GM21381 (cell line): Measurements from ENCODE around the gene RAC2.
"Not testable (repeated sequence)": the region's sequence is repeated elsewhere in the genome, so short reads cannot be mapped to it uniquely, and the experiment has no call there.

Experiments
- ATAC-seq: cut with Tn5 transposase; IDR thresholded peaks from one replicate; pipeline ENCODE4 v1.9.1; 2021; ENCODE audit warnings: mild to moderate bottlenecking, moderate library complexity; ENCODE audit not compliant: unreplicated experiment

RAC2 gene

DNA sequence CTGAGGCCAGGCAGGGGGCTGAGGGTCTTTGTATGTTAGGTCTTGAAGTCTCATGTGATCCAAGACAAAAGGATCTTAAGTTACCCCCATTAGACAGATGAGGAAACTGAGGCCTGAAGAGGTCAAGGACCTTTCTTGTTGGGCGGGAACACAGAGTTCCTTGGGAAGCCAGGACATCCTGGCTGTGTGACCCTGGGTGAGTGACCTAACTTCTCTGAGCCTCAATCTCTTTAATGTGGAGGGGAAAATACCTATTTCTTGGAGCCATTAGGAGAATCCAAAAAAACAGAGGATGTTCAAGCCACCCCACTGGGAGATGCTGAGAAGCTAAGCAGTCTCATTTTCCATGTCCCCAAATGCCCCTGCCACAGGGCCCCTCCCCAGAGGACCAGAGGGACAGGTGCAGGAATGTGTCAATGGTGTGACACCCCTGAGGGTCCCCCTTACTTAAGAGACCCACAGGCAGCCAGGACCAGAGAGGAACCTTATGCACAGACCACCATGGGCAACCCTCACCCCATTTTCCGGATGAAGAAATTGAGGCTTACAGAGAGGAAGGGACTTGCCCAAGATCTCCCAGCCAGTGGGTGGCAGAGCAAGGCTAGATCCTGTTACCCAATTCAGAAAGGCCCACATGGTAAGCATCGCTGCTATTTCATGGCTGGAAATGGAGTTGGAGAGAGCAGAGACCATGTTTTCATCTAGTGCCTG lies 8.0 kb downstream of the RAC2 start:
- no peak for ATAC-seq

DNA sequence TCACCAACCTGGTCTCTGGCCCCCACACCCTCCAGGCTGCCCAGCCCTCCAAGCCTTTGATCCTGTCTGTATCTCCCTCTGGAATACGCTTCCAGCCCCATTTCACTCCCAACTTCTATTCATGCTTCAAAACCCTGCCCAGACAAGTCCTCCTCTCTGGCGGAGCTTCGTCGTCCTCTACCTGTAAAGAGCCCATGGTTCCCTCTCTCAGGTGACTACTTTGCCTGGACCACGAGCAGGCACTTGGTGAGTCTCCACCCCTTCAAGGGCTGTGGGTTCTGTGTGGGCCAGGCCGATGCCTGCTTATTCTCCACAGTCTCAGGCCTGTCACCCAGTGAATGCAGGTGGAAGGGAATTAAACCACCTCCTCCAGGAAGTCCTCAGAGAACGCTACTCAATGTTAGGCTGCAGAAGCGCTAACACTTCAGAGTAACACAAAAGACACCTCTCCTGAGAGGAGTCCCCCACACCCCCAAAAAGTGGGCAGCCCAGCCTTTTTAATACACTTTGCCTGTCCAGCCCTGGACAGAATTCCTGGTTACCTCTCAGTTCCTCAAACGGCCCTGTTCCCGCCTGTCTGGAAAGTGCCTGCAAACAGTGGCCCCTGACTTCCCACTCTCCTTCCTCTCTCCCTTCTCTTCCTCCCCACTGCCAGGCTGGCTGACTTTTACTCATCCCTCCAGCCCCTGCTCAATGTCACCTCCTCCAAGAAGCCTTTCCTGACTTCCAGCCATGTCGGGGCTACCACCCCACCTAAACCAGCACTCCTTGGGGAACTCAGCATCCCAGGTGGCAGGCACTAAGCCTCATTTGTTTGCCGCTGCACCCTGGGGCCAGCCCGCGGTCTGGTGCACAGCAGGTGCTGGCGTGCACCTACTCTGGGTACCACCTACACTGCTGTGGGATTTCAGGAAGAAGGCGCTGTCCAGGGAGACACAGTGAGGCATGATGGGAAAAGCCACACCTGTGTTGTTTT lies 9.0 kb downstream of the RAC2 start:
- ATAC-seq, result no peak

DNA sequence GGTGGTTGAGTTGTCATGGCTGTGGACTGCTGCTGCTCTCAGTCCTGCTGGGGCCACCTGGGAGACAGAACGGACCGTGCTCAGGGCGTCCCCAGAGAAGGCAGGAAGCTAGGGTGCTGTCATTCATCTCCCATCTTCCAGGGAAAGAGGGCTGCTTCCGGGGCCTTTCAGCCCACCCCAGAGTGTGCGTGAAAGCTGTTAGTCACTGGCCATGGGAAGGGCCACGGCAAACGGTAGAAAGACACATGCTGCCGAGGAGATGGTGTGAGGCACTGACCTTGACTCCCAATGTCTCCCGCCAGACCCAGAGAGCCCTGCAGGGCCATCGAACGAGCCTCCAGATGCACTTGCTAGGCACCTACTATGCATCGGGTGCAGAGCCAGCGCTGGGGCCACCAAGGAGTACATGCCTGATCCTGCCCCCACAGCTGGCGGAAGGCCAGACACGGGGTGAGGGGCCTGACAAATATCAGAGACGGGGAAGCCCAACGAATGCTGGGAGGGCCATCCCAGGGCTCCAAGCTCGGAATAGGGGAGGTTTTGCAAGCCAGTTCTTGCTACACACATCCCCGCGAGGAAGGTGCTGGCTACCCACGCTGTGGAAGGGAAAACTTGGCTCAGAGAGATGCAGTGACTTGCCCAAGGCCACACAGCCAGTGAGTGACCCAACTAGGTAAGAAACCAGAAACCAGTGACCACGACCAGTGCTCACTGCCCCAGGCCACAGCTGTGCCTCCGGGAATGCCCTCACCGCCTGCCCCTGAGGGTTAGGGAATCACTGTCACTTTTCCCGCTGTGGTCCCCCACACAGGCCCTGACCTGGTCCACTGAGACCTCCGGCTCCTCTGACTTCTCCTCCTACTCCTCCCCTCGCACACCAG lies 10.1 kb downstream of the RAC2 start:
- ATAC-seq, result no peak

DNA sequence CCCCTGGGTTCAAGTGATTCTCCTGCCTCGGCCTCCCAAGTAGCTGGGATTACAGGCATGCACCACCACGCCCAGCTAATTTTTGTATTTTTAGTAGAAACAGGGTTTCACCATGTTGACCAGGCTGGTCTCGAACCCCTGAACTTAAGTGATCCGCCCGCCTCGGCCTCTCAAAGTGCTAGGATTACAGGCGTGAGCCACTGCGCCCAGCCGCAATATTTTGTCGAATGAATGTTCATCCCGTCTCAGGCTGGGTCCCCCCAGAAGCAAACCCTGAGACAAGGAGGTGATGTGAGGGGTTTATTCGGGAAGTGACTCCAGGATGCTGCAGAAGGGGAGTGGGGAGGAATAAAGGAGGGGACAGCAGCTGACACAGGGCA lies 10.7 kb downstream of the RAC2 start:
- not testable (repeated sequence) for ATAC-seq

DNA sequence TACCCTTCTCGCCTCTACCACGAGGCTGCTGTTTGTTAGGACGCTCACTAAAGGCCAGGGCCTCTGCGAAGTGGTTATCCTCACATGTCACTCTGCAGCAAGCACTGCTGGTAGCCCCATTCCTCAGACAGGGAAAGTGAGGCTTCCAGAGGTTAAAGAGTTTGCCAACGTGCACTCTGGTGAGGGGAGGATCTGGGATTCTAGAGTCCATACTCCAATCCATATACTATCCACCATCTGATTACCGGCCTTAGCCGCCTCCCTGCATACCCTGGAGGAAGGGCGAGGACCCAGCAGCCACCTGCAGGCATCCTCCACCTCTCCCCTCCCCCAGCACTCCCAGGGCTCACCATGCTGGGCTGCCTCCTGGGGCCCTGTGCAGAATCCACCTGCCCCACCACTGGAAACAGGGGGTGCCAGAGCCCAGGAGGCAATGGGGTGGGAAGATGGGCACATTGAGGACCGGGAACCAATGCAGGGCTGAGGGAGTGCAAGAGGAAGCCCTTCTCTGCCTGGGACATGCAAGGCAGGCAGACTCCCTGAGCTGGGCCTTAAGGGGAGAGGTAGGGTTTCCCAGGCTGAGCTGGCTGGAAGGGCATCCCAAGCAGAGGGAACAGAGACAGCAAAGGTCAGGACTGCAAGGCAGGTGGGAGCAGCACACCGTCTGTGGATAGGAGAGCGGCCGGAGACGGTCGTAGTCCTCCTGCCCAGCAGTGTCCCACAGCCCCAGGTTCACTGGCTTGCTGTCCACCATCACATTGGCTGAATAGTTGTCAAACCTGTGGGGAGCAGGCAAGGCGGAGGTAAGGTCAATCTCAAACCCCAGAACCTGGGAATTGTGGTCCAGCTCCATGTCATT lies 11.7 kb downstream of the RAC2 start:
- ATAC-seq, result no peak

DNA sequence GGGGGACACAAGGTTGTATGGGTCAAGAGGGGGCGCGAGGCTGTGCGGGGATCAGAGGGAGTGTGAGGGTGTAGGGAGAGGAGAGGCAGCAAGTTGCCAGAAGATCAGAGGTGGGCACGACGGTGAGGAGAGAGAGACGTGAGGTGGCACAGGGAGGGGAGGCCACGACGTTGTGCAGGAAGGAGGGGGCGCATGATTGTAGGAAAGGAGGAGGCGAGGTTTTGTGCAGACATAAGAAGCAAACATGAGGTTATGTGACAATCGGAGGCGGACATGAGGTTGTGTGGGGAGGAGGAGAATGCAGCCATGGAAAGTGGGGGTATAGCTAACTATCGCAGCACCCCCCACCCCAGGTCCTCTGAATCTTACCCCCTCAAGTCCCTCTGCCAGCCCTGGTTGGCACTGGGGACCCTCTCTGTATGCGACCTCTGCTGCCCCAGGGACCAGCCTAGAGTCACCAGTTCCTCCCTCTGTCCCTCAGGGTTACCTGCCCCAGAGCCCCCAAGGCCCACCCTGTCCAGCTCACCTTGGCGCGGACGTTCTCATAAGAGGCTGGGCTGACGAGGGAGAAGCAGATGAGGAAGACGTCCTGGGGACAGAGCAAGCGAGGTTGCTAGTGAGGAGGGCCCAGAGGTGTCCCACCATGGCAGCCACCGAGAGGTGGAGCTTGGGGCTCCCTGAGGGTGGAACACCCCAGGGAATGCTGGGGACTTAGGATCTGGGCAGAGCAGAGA lies 12.5 kb downstream of the RAC2 start:
- no peak for ATAC-seq

DNA sequence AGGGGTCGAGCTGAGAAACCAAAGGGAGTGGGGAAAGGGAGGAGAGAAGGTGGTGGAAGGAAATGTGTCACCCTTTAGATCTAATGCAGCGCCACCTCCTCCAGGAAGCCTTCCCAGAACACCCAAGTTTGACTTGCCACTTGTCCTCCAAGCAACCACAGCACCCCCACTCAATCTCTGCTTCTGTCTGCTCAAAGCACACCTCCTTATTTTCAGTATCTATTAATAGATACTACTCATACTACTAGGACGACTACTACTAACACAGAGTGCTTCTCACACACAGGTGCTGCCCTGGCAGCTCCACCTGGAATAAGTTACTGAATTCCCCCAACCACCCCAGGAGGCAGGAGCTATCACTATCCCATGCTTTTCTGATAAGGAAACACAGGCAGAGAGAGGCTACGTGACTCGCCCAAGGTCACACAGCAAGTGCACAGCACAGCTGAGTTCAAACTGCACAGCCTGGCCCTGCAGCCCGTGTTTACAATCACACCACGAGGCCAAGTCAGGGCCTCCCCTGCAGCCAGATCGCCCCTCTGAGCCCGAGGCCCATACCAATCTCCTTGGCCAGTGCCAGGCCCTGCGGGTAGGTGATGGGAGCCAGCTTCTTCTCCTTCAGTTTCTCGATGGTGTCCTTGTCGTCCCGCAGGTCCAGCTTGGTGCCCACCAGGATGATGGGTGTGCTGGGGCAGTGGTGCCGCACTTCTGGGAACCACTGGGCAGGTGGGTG lies 13.2 kb downstream of the RAC2 start:
- peak; percentile 42 for ATAC-seq

DNA sequence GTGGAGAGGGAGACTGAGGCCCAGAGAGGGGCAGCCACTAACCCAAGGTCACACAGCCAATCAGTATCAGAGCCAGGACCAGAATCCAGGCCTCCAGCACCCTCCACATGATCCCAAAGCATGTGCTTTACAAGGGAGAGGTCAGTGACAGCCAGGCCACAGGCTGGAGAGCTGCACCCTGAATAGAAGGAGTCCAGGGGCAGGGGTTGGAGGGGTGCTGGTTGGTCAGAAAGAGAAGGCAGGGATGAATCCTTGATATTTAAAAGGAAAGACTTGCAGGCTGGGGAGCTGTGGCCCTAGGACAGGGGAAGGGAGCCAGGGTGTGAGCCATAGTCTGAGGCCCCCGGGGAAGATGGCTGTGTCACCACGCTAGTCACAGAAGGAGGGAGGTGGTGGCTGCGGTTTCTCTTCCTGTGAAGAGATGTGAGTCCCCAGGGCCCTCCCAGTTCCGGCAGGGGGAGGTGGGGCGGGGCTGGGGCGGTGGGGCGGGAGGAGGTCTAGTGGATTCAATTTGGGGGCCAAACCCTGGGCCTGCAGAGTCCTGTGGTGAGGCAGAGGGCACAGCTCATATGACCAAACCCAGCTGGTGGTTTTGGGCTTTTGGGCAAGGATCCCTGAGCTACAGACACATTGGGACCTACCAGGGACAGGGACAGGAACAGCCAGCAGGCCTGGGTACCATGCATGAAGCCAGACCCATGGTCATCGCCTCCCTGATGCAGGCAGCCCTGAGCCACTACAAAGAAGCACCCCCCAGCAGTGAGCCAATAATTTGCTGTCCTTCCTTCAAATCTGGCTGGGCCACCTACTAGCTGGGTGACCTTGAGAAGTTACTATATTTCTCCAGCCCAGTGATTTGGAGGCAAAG lies 14.0 kb downstream of the RAC2 start:
- peak; percentile 43 for ATAC-seq

DNA sequence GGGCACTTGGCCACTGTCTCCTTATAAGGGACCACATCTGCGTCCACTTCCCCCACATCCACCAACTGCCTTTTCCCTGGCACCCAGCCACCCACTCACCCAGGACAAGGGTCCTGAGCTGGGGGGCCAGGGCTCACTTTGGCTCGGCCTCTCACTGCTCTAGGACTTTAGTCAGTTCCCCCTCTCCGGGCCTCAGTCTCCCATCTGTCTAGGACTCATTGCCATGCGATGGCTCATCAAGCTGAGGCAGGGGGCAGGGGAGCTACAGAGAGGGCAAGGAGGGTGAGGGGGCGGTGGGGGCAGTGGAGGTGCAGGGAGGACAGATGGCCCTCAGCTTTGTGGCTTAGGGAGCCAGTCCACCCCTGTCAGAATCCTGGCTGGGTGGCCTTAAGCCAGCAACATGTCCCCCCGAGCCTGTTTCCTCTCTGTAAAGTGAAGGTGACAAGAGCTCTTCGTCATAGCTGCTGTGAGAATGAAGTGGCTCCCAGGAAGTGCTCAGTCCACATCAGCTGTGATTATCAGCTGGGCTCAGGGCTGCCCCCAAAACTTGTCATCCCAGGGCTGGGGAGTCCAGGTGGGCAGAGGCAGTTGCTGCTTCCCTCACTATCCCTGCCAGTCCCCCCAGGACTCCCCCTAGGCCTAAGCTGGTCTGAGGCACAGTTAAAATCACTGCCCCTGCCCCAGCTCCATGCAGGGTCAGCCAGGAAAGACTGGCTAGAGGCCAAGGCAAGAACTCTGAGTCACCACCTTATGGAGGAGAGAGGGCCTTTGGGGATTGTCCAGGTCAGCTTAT lies 14.9 kb downstream of the RAC2 start:
- ATAC-seq, result no peak

DNA sequence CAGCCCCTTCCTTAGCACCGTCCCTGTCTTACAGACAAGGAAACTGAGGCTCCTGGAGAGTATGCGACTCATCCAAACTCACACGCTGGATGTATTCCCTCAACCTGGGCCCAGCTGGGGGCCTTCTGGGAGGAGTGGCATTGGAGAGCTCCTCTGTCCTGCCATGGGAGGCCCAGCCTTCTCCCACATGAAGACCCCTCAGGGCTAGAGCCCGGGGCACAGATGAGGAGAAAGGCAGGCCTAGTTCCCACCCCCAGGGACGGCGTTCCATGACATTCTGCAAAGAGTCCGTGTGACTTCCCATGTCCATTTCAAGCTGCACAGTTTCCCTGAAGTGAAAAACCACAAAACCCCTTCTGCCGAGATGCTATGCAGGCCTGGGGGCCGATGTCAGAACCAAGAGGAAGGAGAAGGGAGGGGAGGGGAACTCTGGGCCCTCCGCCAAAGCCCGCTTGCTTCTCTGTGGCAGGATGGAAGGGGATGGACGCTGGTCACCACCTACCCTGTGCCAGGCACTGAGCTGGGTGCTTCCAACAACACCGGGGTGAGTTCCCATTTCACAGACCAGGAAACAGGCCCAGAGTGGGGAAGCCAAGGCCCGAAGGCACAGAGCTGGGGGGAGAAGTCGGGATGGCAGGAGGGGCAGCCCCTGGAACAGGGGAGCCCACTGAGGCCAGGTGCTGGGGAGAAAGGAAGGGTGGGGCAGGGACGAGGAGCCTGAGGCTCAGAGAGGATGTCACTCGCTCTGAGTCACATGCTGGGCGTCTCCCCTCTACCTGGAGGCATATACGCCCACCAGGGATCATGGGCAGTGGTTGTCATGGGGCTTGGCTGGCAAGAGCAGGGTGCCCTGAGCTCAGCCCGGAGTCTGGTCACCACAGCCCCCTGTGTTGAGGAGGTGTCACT lies 15.7 kb downstream of the RAC2 start:
- ATAC-seq, result no peak

DNA sequence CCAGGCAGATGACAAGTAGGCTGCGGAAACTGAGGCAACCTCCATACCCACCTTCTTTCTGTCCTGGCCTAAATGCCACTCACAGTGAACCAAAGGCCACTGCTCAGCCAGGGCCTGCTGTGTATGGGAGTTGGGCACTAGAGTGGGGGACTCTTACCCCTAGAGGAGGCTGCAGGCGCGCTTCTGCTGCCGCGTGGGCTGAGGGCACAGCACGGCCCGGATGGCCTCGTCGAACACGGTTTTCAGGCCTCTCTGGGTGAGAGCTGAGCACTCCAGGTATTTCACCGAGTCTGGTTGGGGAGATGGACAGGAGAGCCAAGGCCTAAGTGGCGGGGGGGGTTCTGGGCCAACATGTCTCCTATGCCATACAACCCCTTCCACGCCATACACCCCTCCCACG lies 17.6 kb downstream of the RAC2 start:
- ATAC-seq, result no peak

DNA sequence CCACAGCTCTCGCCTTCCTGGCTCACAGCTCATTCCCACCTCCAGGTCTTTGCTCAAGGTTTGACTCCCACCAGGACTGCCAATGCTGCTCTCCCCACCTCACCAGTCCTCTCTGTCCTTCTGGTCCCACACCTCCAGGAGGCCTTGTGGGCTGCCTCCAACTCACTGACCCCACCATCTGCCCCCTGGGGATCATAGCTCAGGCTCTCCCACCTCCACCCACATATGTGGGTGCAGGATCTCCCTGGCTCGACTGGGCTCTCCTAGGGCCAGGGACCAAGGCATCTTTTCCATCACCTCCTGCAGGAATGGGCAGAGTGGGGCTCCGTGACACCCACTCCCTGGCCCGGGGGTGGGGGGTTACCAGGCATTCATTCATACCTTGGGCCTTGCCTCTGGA lies 18.0 kb downstream of the RAC2 start:
- ATAC-seq, result no peak

DNA sequence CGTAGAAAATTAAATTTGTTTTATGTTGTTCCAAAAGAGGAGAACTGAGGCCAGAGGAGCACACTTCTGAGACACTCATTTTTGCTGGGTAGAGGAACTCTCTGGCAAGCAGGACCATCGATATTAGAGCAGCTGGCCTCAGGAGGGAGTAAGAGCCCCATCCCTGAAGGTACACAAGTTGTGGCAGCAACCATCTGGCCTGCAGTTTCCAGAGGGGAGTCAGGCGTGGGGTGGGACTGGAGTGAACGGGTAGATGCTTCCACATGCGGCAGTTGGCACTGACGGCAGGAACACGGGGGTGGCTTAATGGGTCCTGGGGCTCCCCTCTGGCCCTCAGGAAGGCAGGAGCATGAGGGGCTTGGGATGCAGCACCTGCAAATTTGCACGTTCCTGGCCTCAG lies 18.6 kb downstream of the RAC2 start:
- no peak for ATAC-seq

DNA sequence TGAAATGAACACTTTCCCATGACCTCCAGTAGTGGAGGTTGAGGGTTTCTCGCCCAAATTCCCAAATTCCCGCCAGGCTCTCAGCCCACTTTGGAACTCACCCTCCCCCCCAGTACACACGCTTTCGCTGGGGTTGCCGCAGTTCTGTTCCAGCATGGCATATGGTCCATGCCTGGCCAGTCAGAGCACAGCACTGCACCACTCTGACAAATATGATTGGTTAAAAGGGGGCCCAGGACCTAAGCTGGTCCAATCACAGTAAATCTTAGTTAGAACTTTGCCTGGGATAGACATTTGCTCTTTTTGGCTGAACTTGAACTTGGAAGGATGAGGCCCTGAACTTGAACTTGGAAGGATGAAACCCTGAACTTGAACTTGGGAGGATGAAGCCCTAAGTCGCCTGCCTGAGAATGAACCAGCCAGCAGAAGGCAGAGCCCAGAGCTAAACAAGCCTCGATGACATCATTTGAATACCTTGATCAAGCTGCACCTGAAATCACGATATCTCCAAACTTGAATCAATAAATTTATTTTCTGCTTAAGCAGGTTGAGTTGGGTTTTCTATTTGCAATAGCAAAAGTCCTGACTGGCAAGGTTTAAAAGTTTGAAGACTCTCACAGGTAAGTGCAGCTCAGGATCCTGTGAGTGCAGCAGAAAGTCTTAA lies 19.2 kb downstream of the RAC2 start:
- no peak for ATAC-seq

DNA sequence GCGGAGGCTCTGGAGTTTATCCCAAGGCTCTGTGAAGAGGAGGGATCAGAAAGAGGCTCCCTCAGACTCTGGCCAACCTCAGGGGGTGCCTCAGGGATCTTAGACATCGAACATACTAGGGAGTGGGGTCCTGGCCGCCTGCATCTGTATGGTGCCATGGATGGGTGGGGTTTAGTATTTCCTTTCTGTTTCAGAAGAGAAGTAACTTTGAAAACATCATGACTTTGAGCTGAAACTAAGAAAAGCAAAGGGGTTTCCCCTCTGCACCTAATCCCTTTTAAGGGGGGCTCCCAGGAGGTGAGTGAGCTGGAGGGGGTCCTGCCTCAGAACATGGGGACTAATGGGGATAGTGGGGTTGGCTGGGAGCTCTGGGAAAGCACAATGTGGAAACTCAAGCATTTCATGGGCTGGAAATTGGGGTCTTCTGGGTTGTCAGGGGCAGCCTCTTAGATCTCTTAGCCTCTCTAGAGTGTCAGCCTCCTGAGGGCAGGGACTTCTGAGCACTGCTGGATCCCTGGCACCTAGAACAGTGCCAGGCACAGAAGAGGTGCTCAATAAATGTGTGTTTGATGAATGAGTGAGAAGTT lies 20.0 kb downstream of the RAC2 start:
- ATAC-seq, result no peak
